Effector memory CD4-positive, alpha-beta T cell (primary cell): ENCODE measurements around the gene UBAP1L.

Source experiments
- DNase-seq, 3 donors: peaks; one replicate each; pipeline ENCODE4 v3.0.0-alpha.2; 2020
- H3K27ac ChIP-seq: 2 replicates; pipeline ENCODE4 v1.7.0; 2013; ENCODE audit warnings: mild to moderate bottlenecking, low read length, moderate library complexity; ENCODE audit not compliant: insufficient read depth, poor library complexity, severe bottlenecking
- H3K27me3 ChIP-seq: replicated peaks from 2 replicates; pipeline ENCODE4 v1.7.0; 2013; ENCODE audit warnings: mild to moderate bottlenecking, low read length; ENCODE audit not compliant: insufficient read depth, control insufficient read depth, poor library complexity, severe bottlenecking
- H3K36me3 ChIP-seq: 2 replicates; pipeline ENCODE4 v1.7.0; 2013; ENCODE audit warnings: mild to moderate bottlenecking, low read length, moderate library complexity; ENCODE audit not compliant: control insufficient read depth, insufficient read depth
- H3K4me1 ChIP-seq: 2 replicates; pipeline ENCODE4 v1.7.0; 2013; ENCODE audit warnings: low read length, mild to moderate bottlenecking; ENCODE audit not compliant: control insufficient read depth, insufficient read depth, poor library complexity, severe bottlenecking
- H3K4me3 ChIP-seq: 2 replicates; pipeline ENCODE4 v1.7.0; 2013; ENCODE audit warnings: low read length, low read depth, mild to moderate bottlenecking; ENCODE audit not compliant: insufficient read depth, poor library complexity, severe bottlenecking
- H3K9me3 ChIP-seq: 2 replicates; pipeline ENCODE4 v1.7.0; 2013; ENCODE audit warnings: mild to moderate bottlenecking, low read length, moderate library complexity; ENCODE audit not compliant: control insufficient read depth

Gene UBAP1L

DNA sequence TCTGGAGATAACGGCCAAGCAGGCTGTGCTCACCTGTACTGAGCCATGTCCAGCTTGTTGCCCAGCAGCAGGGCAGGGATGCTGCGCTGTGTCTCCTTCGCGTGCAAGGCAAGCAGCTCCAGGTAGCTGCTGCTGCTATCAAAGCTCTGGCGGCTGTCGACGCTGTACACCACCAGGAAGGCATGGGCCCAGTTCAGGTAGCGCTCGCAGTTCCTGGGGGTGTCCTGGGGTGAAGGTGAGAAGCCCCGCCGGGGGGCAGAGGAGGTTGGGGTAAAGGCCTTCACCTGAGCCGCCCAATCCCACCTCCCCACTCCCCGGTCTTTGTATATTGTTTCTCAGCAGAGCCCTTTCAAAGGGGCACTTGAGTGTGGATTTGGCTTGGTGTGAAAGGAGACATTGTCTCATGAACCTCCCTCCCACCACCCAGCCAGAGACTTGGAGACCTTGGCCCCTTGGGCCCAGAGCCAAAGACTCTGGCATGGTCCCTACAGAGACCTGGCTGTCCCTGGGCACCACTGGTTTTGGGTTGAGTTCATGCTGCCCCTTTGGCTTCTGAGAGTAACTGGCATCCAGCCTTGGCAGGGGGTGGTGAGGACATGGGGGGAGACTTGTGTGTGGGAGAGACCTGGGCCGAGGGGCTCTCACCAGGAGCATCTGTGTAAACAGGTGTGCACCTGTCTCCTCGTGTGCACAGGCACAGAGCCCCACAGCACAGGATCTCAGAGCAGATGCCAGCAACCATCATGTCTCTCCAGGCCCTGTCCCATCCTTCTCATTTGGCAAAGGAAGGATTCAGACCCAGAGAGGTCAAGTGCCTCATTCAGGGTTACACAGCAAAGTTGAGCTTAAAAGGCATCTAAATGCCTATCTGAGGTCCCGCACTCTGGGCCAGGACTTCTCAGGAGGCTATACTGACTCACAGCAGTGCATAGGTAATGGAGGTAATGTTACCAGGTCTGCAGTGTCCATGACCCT lies 56.3 kb downstream of the UBAP1L start:
- no peaks in the 10 kb centered on the region for H3K27me3 ChIP-seq
- no peaks in the 10 kb centered on the region for H3K36me3 ChIP-seq
- DNase-seq, result no peak

DNA sequence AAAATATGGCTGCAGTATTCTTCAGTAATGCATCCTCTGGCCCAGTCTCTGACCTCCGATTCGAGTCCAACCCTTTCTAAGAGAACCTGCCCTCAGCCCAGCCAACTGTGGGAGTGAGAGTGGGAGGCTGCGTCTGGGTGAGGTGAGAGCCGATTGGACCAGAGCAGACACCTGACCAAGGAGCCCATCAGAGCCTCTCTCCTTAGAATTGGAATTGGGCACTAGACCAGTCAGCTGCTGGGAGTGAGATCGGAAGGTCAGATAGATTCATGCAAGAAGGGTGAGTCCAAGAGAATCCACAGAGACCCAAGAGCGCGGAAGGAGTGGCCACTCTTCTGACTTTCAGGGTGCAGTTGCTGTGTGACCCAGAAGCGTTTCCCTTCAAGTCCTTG lies 57.5 kb downstream of the UBAP1L start:
- Histone ChIP-seq H3K4me1 (no peaks in the 10 kb centered on the region), H3K9me3 (no peaks in the 10 kb centered on the region), H3K27ac (no peak overlapping the region), H3K4me3 (no peak overlapping the region), H3K27me3 (no peaks in the 10 kb centered on the region), H3K36me3 (no peaks in the 10 kb centered on the region)
- no peak for DNase-seq

More for the DNA sequence above, 56.3 kb downstream of the UBAP1L start:
- H3K27ac ChIP-seq, result no peak overlapping the region
- H3K4me1 ChIP-seq, result no peaks in the 10 kb centered on the region
- H3K4me3 ChIP-seq, result no peak overlapping the region
- no peaks in the 10 kb centered on the region for H3K9me3 ChIP-seq

DNA sequence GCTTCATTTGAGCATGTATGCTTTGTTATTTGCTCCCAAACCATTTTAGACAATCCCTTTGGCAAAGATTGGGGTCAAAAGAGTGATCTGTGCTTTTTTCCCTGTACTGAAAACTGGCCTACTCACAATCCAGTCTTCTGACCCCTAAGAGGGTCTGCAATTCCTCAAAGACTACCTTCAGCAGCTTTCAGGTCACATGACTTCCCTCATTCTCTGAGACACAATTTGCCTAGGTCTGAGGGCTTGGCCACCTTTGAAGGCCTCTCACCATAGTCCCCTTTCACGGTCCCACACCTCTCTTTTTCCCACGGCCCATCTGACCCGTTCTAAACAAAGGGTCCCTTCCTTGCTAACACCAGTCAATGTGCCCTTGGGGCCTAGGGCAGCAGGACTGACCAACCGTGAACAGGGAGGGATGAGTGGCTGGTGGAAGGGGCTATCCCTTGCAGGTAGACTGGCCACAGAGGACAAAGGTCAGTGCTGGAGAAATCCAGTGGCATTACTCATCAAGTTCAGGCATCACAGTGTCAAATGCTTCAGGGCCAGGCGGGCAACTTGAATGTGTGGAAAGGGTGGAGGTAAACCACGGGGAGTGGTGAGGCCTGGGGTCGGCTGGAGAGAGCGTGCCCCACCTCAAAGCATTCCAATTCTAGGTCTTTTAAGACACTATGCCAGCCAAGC lies 58.0 kb downstream of the UBAP1L start:
- DNase-seq, result no peak
- H3K4me3 ChIP-seq, result no peak overlapping the region
- H3K27me3 ChIP-seq, result no peaks in the 10 kb centered on the region
- no peak overlapping the region for H3K27ac ChIP-seq
- H3K4me1 ChIP-seq, result no peaks in the 10 kb centered on the region
- no peaks in the 10 kb centered on the region for H3K36me3 ChIP-seq
- no peaks in the 10 kb centered on the region for H3K9me3 ChIP-seq

DNA sequence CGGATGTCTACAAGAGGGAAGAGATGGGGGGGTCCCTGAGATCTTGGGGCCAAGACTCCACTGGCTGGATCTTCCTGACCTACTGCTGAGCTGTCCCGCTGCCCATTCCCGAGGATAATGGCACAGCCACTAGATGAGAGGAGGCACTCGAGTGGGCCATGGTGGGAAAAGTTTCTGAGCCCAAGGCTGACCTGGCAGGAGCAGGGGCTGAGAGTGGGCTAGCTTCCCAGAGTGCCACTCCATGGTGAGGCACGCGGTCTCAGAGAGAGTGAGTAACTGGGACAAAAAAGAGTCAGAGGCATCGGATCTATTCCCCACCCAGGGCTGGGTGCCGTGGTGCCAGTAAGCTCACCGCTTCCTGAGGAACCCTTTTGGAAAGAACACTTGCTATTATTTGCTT lies 58.9 kb downstream of the UBAP1L start:
- Histone ChIP-seq H3K4me3 (no peak overlapping the region), H3K27ac (no peak overlapping the region), H3K4me1 (no peaks in the 10 kb centered on the region), H3K27me3 (no peaks in the 10 kb centered on the region), H3K36me3 (no peaks in the 10 kb centered on the region), H3K9me3 (no peaks in the 10 kb centered on the region)
- DNase-seq, result no peak

DNA sequence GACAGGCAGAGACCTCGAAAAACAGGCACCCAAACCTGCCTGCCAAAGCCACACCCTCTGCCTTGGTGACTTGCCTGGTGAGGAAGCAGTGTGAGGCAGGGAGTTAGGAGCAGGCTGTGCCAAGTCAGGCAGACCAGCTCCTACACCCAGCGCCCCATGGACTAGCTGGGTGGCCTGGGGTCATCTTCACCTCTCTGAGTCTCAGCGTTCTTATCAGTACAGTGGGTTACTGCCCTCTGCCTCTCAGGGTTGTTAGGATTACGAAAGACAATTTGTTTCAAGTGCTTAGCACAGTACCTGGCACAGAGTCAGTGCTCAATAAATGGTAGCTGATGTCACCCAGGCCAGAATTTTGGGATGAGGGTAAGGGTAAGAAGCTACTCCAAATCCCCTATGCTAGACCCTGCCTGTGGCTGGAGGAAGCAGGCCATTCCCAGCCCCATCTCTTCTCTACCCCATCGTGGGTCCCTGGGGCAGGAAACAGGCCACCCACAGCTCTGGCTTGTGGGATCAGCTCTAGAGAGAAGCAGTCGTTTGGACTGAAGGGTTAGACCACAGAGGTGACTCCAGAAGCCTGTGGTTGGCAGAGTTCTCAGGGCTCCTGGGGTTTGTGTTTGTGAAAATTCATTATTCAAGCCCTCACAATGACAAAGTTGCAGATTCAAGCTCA lies 59.7 kb downstream of the UBAP1L start:
- Histone ChIP-seq H3K36me3 (no peaks in the 10 kb centered on the region), H3K4me3 (no peak overlapping the region), H3K27ac (no peak overlapping the region), H3K27me3 (no peaks in the 10 kb centered on the region), H3K4me1 (no peaks in the 10 kb centered on the region), H3K9me3 (no peaks in the 10 kb centered on the region)
- DNase-seq, result no peak

DNA sequence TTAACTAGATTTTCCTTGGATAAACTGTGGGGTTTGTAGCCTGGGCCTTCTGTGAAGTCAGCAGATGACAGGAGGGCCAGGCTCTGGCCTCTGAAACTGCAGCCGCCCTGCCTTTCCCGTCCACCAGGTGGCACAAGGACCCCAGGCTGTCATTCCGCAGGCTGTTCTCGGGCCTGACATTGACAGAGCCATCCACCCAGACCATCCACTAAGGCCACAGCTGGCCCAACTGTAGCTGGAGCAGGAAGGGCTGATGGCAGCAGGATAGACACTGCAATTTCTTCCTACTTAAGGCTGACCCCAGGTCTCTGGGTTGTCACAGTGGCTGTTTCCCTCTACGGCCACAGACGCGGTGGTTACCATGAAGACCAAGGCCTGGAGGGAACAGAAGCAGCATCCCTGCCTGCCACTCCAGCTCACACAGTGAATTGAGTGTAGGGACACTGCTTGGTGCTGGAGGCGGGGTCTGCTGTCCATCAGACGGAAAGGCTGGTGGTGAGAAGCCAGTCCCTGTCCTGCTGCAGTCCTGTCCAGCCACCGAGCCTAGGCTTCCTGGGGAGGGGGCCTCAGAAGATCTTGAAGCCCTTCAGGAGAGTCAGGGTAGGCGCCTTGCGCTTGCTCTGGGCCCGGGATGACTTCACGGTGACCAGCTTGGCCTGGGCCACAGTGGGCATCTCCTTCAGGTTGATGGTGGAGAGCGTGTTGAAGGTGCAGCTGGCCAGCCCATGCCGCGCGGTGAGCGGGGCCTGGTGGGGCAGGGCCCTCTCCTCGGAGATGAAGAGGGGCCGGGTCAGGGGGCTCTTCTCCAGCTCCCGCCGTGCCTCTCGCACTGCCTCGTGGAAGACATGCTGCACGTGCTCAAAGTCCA lies 60.4 kb downstream of the UBAP1L start:
- Histone ChIP-seq H3K4me1 (peaks cover 4% of the 10 kb centered on the region), H3K9me3 (no peaks in the 10 kb centered on the region), H3K4me3 (no peak overlapping the region), H3K36me3 (no peaks in the 10 kb centered on the region), H3K27me3 (no peaks in the 10 kb centered on the region), H3K27ac (no peak overlapping the region)
- DNase-seq, result peak in 1 of 3 donors; percentile 15

DNA sequence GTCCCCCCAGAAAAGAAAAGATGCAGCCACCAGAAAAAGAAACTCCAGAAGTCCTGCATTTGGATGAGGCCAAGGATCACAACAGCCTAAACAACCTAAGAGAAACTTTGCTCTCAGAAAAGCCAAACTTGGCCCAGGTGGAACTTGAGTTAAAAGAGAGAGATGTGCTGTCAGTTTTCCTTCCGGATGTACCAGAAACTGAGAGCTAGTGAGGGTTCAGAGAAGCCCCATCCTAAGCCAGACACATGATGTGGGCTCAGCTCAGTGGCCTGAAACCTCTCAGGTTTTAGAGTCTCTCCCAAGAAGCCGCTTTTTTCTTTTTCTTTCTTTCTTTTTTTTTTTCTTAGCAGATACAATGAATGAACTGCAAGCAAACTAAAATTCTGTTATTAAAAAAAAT lies 62.0 kb downstream of the UBAP1L start:
- Histone ChIP-seq H3K4me1 (peaks cover 11% of the 10 kb centered on the region), H3K27me3 (no peaks in the 10 kb centered on the region)
- no peak for DNase-seq

DNA sequence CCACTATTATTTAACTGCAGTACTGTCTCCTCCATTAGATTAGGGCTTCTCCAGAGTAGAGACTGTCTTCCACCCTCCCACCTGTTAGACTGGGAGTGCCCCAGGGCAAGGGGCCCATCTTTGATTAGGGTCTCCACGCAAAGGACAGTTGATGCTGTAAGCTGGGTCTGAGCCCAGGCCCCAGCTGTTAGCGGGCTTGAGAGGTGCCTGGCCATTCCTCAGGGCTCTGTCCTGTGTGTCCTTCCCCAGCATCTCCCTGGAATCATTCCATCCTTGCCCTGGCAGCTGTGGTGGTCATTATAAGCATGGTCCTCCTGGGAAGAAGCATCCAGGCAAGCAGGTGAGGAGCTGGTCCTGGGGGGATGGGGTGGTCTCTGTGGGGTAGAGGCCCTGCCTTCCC lies 63.7 kb downstream of the UBAP1L start:
- no peak overlapping the region for H3K27ac ChIP-seq
- no peaks in the 10 kb centered on the region for H3K9me3 ChIP-seq
- no peaks in the 10 kb centered on the region for H3K36me3 ChIP-seq
- H3K4me1 ChIP-seq, result peaks cover 11% of the 10 kb centered on the region
- H3K4me3 ChIP-seq, result no peak overlapping the region
- no peaks in the 10 kb centered on the region for H3K27me3 ChIP-seq
- no peak for DNase-seq

More for the DNA sequence above, 62.0 kb downstream of the UBAP1L start:
- H3K36me3 ChIP-seq, result no peaks in the 10 kb centered on the region
- no peaks in the 10 kb centered on the region for H3K9me3 ChIP-seq
- no peak overlapping the region for H3K4me3 ChIP-seq
- no peak overlapping the region for H3K27ac ChIP-seq

DNA sequence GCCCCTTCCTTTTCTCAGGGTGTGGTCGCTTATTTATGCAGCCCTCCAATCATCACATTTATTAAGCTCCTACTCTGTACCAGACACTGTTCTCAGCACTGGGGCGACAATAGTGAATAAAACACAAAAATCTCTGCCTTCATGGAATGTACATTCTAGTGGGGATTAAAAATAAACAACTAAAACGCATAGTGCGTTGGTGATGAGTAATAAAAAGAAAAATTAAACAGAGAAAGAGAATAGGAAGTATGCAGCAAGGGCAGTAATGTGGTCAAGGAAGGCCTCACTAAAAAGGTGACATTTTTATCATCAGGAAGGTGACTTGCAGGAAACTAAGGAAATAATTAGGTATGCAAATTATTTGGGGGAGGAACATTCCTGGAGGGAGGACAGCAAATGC lies 64.7 kb downstream of the UBAP1L start:
- no peak overlapping the region for H3K27ac ChIP-seq
- H3K36me3 ChIP-seq, result no peaks in the 10 kb centered on the region
- no peak overlapping the region for H3K4me3 ChIP-seq
- DNase-seq, result no peak
- H3K9me3 ChIP-seq, result no peaks in the 10 kb centered on the region
- H3K4me1 ChIP-seq, result peaks cover 11% of the 10 kb centered on the region
- H3K27me3 ChIP-seq, result no peaks in the 10 kb centered on the region
